ENCODE measurements around the gene IDH1. TPM values are rescaled to one million over a fixed set of nuclear protein-coding genes. Genes with fewer than 3 reads are reported as not detected.

The IDH1 gene
- total RNA-seq, 1 experiment from 2014 or later, result 166 TPM

GRCh38 chr2:208244422-208244821 lies 10.4 kb downstream of the IDH1 start:
- H3K9me3 Mint-ChIP-seq (ENCODE audit: low read depth, unreplicated experiment), result no peaks in the 10 kb centered on the region
- no peaks in the 10 kb centered on the region for H3K27me3 Mint-ChIP-seq (ENCODE audit: unreplicated experiment)
- no peak overlapping the region for H3K4me3 Mint-ChIP-seq (ENCODE audit: low read depth, unreplicated experiment)
- no peak for TF ChIP-seq CTCF (IDR thresholded peaks at IDR 0.05; ENCODE audit: unreplicated experiment)
- intact Hi-C loops (cut with micrococcal nuclease; ENCODE audit: unreplicated experiment), result no loop called here
- CTCF ChIA-PET, result no interaction called here
- no peak for DNase-seq
- peaks cover 28% of the 10 kb centered on the region for H3K4me1 Mint-ChIP-seq (ENCODE audit: low read depth, unreplicated experiment)
- no TSS peak for BruUV-seq (replicated peaks)
- no peak overlapping the region for H3K27ac Mint-ChIP-seq (ENCODE audit: unreplicated experiment)
- peaks cover 79% of the 10 kb centered on the region for H3K36me3 Mint-ChIP-seq (ENCODE audit: insufficient read depth, unreplicated experiment)

- Mint-ChIP-seq H3K4me3 (ENCODE audit: low read depth, unreplicated experiment) (no peak overlapping the region), H3K27me3 (ENCODE audit: unreplicated experiment) (no peaks in the 10 kb centered on the region), H3K4me1 (ENCODE audit: low read depth, unreplicated experiment) (peaks cover 25% of the 10 kb centered on the region), H3K27ac (ENCODE audit: unreplicated experiment) (no peak overlapping the region), H3K36me3 (ENCODE audit: insufficient read depth, unreplicated experiment) (peaks cover 65% of the 10 kb centered on the region), H3K9me3 (ENCODE audit: low read depth, unreplicated experiment) (no peaks in the 10 kb centered on the region)
- TF ChIP-seq CTCF (IDR thresholded peaks at IDR 0.05; ENCODE audit: unreplicated experiment), result no peak
- CTCF ChIA-PET, result no interaction called here
- no TSS peak for BruUV-seq (replicated peaks)
- intact Hi-C loops (cut with micrococcal nuclease; ENCODE audit: unreplicated experiment), result no loop called here
- no peak for DNase-seq
Measured at GRCh38 chr2:208240619-208241209, 14.2 kb downstream of the IDH1 start.

GRCh38 chr2:208239770-208240493 lies 14.9 kb downstream of the IDH1 start:
- intact Hi-C loops (cut with micrococcal nuclease; ENCODE audit: unreplicated experiment), result no loop called here
- no peaks in the 10 kb centered on the region for H3K9me3 Mint-ChIP-seq (ENCODE audit: low read depth, unreplicated experiment)
- no peak for TF ChIP-seq CTCF (IDR thresholded peaks at IDR 0.05; ENCODE audit: unreplicated experiment)
- H3K4me1 Mint-ChIP-seq (ENCODE audit: low read depth, unreplicated experiment), result peaks cover 24% of the 10 kb centered on the region
- DNase-seq, result no peak
- H3K36me3 Mint-ChIP-seq (ENCODE audit: insufficient read depth, unreplicated experiment), result peaks cover 65% of the 10 kb centered on the region
- H3K4me3 Mint-ChIP-seq (ENCODE audit: low read depth, unreplicated experiment), result no peak overlapping the region
- no peaks in the 10 kb centered on the region for H3K27me3 Mint-ChIP-seq (ENCODE audit: unreplicated experiment)
- H3K27ac Mint-ChIP-seq (ENCODE audit: unreplicated experiment), result no peak overlapping the region
- CTCF ChIA-PET, result interaction anchor here (0.6 kb wide), 1 partner anchor 138 kb away, joined by 3 read pairs; no protein-coding TSS in a partner anchor
- no TSS peak for BruUV-seq (replicated peaks)

- DNase-seq, result no peak
- no peak for TF ChIP-seq CTCF (IDR thresholded peaks at IDR 0.05; ENCODE audit: unreplicated experiment)
- intact Hi-C loops (cut with micrococcal nuclease; ENCODE audit: unreplicated experiment), result no loop called here
- CTCF ChIA-PET, result no interaction called here
- BruUV-seq (replicated peaks), result no TSS peak
- peak overlapping the region; percentile 14 for H3K27ac Mint-ChIP-seq (ENCODE audit: unreplicated experiment)
- peaks cover 33% of the 10 kb centered on the region for H3K36me3 Mint-ChIP-seq (ENCODE audit: insufficient read depth, unreplicated experiment)
- no peak overlapping the region for H3K4me3 Mint-ChIP-seq (ENCODE audit: low read depth, unreplicated experiment)
- no peaks in the 10 kb centered on the region for H3K27me3 Mint-ChIP-seq (ENCODE audit: unreplicated experiment)
- H3K9me3 Mint-ChIP-seq (ENCODE audit: low read depth, unreplicated experiment), result peaks cover 4% of the 10 kb centered on the region
- peaks cover 8% of the 10 kb centered on the region for H3K4me1 Mint-ChIP-seq (ENCODE audit: low read depth, unreplicated experiment)
Measured at GRCh38 chr2:208235860-208236259, 19.0 kb downstream of the IDH1 start.
